Dermis microvascular lymphatic vessel endothelial cell (primary cell): ENCODE data around the gene STAC. TPM values are rescaled to one million over a fixed set of nuclear protein-coding genes. Genes with fewer than 3 reads are reported as not detected.
"Not testable (repeated sequence)": the region's sequence is repeated elsewhere in the genome, so short reads cannot be mapped to it uniquely, and the experiment has no call there.

Experiments used
- DNase-seq, 2 donors: peaks; one replicate each; pipeline versions ENCODE4 v3.0.0 to v3.0.0-alpha.2; 2010; ENCODE audit warnings: low read depth in 2 of 2
- total RNA-seq: library from RNA; depleted of rRNA; stranded (reverse); fragments of >200 nt; gene quantifications from 2 replicates; pipeline ENCODE4 v1.2.1, GENCODE V29; 2014

STAC gene
- total RNA-seq, 1 donor from 2014 or later: 2.1 TPM

DNA sequence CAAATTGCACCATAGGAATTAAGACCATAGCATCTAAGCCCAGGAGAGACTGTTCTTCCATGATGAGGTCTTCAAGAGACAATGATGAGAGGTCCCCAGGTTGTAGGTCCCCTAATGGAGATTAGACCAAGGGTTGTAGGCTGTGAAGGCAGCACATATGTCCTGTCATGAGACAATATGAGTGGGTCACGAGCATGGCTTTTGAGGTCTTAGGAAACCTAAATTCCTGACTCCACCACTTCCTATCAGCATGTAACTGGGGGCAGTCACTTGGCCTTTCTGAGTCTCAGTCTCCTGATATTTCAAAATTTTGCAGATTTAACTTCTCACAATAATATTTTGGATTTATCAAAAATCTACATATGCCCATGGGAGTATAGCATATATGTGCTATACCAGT, 31.3 kb downstream of the STAC start:
- no peak for DNase-seq

DNA sequence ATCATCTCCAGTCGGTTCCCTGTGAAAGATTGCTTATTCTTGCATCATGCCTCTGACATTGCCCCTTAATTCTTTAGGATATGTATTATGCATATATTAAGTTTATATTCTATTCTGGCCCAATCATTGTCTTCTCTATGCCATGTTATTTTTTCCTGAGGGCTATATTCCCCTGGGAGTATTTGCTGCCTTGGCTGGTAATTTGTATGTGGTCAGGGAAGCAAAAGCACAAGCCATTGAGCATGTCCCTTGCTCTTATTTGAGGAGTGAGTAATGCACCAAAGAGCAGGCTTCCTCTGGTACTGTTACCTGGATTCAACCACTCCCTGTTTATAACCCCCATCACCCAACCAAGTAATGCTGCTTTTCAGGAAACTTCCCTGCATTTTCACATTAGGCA, 36.3 kb downstream of the STAC start:
- no peak for DNase-seq

DNA sequence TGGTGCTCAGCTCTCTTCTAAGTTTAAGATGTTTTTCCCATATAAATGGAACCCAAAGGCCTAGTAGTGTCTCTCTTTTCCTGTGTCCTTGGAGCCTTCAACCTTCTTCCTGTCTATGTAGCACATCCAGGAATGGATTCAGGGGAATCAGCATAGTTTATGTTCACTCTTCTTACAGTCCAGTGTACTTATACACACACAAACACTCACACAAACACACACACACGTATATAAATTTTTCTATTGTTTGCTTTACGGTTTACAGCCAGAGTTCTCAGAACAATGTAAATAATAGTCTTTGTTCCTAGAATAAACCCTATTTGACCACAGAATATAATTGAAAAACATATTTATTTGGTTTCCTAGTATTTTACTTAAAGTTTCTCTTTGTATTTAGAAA, 36.9 kb downstream of the STAC start:
- DNase-seq: no peak

DNA sequence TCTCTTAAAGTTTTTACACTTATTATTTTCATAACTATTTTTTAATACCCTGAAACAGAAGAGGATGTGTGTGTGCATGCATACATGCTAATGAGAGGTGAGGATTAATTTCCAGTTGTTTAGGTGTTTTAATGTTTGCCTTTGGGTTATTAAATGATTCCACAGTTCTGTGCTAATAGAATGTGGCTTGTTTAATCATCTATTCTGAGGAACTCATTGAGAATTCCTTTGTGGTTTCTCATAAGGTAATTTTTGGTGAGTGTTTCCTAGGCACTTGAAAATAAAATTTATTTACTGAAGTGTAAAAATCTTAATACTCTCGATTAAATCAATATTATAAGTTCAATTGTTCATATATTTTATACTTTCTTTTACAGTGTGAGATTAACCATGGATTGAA, 38.0 kb downstream of the STAC start:
- no peak for DNase-seq

DNA sequence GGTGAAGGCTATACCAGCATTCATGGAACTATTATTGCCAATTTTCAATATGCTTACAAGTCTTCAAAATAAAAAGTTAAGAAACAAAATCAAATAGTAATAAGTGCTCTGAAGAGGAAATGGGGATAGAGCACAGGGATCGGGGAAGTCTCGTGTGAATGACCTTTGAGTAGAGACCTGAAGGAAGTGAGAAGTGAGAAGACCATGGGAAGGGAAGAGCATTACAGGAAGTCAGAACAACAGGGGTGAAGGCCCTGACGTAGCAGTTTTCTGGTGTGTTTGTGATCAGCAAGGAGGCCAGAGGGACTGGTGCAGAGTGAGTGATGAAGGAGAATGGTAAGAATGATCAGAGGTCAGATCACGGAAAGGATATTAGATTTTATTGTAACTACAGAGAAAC, 48.1 kb downstream of the STAC start:
- no peak for DNase-seq

DNA sequence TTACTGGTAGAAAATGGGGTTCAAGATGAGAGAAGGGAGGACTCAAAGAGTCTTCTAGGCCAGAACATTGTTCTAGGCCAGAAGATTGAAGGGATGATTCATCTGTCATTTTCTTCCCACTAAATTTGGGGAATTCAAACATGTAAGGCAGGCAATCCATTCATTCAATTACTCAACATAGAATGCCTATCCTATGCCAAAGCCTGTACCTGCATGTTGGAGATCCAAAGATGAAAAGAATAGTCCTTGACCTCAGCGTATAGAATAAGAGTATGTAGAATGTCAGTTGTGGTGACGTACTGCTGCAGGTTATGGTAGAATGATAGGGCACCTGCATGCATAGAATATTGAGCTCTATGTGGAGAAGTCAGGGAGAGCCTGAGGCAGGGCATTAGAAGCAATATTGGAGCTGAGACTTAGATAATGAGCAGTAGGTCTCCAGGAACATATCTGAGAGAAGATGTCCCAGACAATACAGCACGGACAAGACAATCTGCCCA, 49.7 kb downstream of the STAC start:
- no peak for DNase-seq

DNA sequence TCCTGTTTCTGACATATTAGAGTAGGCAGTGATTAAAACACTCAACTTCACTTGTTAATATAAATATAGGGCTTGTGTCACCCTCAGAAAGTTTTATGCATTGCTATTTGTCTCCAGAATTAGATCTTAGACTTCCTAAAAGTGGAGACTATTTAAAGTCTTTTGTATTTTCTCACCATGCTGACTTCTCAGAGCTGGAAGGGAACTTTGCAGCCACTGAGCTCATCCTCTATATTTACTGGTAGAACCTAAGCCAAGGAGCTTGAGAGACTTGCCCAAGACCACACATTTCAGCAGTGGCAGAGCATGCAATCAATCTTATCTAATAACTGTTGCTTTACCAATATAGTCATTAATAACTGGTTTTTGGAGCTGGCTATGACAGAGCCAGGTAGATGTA, 53.2 kb downstream of the STAC start:
- DNase-seq: no peak

DNA sequence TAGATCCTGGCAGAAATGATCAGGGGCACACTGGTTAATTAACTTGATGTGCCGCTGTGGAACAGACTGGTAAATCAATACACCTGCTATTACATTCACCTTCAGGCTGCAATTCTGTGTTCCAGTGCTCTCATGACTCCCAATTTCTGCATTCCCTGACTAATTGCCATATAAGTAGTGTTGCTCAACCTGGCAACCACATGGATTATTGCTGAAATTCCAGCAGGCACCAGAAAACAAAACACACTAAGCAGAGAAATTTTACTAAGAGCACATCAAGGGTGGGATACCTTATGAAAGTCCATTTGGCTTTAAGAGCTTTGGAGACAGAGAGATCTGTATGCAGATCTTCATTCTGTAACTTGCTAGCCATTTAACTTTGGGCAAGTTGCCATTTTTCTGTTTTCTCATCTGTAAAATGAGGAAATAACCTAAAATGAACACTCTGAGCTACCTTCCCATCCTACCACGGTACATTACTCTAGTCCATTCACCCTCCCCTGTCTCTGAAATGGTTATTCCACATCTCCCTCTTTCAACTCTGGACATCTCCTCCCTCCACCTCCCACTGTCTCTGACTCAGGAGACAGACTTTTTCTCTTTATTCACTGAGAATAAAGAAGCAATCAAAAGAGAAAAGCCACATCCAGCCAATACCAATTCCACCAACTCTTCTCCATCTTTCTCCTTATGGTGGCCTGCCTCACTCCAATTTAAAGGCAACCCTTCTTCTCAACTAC, 54.6 kb downstream of the STAC start:
- no peak for DNase-seq

DNA sequence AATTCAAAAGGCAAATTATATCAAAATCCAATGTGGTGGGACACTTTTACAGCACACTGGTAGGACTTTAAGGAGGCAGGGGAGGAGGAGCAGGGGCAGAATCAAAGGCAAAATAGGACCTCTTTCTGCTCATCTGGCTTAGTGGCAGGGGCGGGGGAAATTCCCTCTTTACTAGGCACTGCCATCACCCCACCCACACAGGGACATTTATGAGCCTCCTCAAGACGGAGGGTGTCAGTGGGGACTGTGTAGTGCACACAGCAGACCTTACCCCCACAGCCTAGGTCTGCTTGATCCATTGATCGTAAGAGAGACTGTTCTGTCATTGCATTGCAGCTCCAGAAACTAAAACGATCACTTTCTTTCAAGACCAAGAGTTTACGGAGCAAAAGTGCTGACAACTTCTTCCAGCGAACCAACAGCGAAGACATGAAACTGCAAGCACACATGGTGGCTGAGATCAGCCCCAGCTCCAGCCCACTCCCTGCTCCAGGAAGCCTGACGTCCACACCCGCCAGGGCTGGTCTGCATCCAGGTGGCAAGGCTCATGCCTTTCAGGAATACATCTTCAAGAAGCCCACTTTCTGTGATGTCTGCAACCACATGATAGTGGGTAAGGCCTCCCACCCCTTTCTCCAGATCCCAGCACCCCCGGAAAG, 62.9 kb downstream of the STAC start:
- no peak for DNase-seq

DNA sequence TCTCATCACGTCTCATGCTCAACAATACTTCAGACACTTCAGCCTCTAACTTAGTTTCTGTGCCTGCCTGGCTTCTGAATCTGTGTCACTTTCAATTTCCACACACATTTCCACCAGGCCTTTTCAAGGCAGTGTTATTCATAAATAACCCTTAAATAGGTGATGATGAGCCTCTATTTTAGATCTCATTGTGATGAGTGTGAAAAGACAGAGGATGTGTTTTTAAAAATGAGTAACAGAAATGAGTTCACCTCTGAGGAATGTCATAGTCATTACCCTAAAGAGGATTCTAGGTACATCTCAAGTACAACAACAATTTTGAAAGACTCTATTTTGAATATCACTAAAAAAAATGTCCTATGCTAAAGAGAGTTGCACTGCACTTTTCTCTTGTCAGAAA, 64.6 kb downstream of the STAC start:
- DNase-seq: no peak

DNA sequence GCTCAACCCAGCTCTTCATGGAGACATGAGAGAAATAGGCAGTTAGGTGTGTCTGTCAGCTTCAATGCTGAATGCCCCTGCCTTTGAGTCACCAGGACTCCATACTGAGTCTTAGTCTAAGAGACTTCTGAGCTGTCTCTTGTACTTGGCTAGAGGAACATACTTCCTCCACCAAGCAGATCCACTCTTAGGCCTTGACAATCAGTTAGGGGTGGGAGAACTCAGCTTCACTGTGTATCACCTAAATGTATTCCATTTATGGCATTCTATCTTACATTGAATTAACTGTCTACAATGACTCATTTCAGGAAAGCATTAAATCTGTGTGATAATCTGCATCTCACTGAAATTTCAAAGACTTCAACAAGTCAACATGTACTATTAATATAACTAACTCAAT, 66.0 kb downstream of the STAC start:
- DNase-seq: no peak

DNA sequence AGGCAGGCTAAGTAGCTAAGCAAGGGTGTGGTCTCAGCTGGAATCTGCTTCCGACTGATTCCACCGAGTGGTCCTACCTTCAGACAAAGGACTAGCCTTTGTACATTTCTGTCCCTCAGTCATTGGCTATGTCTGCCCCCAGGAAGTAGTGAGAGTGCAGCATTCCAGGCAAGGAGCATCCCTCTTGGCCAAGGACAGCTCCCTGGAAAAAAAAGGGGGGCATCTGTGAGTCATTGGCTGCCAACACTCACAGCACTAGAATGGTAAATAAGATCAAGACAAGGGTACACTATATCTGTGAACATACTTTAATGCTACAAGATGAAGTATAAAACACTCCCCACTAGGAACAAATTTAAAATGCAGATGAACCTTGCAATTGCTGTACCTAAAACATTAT, 66.8 kb downstream of the STAC start:
- no peak for DNase-seq

DNA sequence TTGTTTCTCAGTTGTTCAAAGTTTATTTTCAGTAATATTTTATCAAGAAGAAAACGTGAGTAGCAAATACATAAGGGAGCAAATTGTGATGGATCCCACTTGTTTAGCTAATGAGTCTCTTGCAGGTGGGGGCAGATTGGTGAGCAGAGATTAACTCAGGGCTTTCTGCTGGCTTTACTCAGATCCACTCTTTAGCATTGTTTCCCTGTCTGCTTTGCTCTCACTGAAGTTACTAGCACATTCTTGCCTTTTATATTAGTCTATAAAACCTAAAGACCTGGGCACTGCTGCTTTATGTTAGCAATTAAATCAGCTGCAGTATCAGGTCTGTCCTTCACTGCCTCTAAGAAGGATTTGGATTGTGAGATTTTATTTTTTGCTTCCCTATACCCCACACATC, 71.5 kb downstream of the STAC start:
- no peak for DNase-seq

DNA sequence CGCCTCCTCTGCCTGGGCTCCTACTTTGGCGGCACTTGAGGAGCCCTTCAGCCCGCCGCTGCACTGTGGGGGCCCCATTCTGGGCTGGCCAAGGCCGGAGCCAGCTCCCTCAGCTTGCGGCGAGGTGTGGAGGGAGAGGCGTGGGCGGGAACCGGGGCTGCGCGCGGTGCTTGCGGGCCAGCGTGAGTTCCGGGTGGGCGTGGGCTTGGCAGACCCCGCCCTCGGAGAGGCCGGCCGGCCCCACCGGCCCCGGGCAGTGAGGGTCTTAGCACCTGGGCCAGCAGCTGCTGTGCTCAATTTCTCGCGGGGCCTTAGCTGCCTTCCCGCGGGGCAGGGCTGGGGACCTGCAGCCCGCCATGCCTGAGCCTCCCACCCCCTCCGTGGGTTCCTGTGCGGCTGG, 72.9 kb downstream of the STAC start:
- DNase-seq: not testable (repeated sequence)

DNA sequence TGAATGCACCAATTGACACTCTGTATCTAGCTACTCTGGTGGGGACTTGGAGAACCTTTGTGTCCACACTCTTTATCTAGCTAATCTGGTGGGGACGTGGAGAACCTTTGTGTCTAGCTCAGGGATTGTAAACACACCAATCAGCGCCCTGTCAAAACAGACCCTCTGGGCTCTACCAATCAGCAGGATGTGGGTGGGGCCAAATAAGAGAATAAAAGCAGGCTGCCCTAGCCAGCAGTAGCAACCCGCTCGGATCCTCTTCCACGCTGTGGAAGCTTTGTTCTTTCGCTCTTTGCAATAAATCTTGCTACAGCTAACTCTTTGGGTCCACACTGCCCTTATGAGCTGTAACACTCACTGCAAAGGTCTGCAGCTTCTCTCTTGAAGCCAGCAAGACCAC, 73.6 kb downstream of the STAC start:
- DNase-seq: not testable (repeated sequence)

DNA sequence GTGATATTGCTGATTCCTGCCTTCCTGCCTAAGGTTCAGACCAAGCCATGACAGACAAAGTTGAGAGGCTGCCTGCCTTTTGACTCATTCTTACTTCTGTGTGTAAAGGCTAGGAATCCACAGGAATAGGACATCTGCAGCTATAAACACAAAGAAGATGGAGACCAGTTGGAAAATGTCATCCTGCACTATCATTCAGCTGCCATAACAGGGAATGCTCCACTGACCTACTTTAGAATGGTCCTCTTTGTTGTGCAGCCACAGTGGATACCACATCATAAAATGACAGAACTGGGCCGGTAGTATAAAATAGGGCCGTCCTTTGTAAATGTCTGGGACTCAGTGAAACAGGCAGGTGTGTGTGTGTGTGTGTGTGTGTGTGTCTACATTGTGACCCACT, 75.1 kb downstream of the STAC start:
- no peak for DNase-seq

DNA sequence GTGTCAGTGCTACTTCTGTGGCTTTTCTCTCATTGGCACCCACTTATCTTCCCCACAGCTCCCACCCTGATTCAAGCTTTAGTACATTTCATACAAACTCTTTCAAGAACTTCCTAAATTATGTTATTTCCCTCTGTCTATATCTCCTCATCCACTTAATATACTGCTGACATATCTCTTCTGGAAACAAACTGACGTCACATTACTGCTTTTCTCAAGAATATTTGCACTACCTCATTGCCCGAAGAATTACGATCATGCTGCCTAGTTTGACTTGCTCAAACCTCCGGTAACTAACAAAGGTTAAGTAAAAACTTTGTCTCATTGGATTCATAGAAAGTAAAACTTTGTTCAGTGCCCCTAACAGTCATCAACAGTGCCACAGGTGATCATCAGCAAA, 76.5 kb downstream of the STAC start:
- DNase-seq: no peak

DNA sequence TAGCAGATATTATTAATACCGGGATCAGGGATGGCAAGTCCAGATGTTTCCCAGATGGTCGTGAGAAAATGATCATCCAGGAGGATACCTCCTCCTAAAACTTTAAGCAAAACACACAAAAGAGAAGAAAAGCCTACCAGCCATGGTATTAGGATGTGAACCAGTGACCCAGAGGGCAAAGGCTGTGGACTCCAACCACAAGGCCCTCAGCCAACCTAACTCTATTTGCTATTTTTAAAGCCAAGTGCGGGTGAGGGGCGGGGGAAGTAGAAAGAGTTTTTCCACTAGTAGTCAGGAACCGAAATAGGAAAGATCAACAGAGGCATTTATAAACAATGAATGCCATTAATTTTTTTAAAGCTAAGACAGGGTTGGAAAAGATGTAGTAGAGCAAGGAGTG, 77.4 kb downstream of the STAC start:
- no peak for DNase-seq

DNA sequence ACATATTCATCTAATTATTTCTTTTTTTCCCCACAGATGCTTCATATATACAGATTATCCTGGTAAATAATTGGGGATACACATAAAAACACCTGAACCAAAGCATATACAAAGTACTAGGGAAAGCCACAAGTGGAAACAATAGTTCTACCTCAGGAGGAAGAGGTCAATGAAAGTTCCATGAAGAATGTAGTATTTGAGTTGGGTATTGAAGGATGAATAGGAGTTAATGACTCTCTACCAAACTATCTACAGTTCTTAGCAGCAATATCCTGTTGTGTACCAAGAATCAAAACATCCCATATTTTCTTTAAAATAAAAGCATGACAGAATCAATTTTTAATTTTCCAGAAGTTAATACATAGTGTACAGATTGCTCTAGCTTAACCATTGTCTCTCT, 78.9 kb downstream of the STAC start:
- no peak for DNase-seq

DNA sequence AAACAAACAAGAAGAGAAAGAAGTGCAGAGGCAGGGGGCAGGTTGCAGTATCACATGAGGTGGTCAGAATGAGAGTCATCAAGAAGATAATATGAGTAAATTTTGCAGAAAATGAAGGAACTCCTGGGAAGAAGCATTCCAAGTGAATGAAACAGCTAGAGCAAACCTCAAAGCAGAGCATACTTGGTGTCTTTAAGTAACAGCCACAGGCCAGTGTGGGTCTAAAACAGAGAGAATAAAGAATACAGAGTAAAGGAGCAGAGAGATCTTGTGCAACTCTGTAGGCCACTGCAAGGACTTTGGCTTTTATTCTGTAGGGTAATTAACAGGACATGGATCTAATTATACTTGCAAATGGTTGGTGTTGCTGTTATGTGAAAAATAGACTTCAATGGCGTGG, 81.3 kb downstream of the STAC start:
- no peak for DNase-seq

DNA sequence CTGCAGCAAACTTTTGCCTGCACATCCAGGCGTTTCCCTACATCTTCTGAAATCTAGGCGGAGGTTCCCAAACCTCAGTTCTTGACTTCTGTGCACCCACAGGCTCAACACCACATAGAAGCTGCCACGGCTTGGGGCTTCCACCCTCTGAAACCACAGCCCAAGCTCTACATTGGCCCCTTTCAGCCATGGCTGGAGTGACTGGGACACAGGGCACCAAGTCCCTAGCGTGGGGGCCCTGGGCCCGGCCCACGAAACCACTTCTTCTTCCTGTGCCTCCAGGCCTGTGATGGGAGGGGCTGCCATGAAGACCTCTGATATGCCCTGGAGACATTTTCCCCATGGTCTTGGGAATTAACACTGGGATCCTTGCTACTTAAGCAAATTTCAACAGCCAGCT, 91.7 kb downstream of the STAC start:
- DNase-seq: not testable (repeated sequence)

DNA sequence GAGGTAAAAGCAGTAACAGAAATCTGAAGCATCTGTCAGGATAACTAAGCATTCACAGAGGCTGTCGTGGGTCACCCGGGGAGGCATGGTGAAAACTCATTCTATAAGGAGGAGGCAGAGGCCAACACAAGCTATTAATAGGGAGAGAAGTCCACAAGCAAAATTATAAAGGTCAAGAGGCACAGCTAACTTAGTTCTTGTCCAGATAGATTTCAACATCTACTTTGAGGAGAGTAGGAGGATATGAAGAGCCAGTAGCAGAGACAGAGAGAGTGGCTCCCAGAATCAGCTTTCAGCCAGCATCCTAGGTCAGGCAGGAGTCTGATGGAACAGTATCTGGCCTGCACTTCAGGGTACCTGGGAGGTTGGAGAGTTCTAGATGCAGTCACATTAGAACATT, 95.3 kb downstream of the STAC start:
- DNase-seq: no peak

DNA sequence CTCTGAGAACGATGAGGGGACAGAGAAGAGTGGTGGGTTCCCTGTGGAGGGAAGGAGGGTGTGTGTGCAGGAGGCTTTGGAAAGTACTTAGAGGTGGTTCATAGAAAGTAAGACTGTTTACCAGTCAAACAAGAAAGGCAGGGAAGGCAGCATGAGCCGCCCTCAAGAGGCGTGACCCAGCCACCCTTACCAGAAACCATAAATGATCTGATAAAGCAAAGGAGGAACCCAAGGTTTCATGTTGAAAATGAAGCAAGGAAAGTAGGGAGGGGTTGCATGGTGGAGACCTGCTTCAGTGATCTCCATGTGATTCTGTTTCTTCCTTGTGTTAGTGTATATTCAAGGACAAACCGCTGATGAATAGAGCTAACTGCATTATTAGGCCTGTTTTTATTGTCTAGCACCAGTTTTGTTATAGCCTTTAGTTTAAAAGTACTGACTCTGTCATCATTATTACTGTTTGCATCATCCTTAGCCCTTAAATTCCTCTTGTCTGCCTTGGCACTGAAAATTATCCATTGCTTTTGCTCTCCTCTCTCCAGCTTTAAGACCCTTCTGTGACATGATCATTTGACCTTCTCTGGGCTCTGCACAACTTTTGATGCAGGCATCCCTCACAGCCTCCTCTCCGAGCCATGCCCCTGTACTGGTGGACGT, 96.1 kb downstream of the STAC start:
- DNase-seq: no peak
